Esophagus muscularis mucosa (tissue), 4 donors: ENCODE measurements around the gene TAF3.

Experiments used
- EP300 ChIP-seq: sonication (generic); formaldehyde crosslinking; IDR thresholded peaks from one replicate; pipeline ENCODE4 v1.6.1; 2017; ENCODE audit warnings: antibody characterized with exemption
- POLR2A ChIP-seq: fragments of 450-650 bp; IDR thresholded peaks from one replicate; pipeline ENCODE4 v1.6.1; 2017; ENCODE audit warnings: antibody characterized with exemption, moderate library complexity, mild to moderate bottlenecking, low read depth
- POLR2AphosphoS5 ChIP-seq, 2 donors: sonication (generic); formaldehyde crosslinking; IDR thresholded peaks; one replicate each; pipeline ENCODE4 v1.6.1; 2017; ENCODE audit warnings: antibody characterized with exemption in 2 of 2
- TF ChIP-seq, protein P1 (sequence below), 3 experiments: fragments of 200-600 bp in 2 of 3; fragments of 450-650 bp in 1 of 3; sonication (generic) in 2 of 3; IDR thresholded peaks; one replicate each; pipeline ENCODE4 v1.5.1; 2017 to 2019; ENCODE audit warnings: antibody characterized with exemption in 3 of 3, mild to moderate bottlenecking in 2 of 3, moderate library complexity in 1 of 3

DNA sequence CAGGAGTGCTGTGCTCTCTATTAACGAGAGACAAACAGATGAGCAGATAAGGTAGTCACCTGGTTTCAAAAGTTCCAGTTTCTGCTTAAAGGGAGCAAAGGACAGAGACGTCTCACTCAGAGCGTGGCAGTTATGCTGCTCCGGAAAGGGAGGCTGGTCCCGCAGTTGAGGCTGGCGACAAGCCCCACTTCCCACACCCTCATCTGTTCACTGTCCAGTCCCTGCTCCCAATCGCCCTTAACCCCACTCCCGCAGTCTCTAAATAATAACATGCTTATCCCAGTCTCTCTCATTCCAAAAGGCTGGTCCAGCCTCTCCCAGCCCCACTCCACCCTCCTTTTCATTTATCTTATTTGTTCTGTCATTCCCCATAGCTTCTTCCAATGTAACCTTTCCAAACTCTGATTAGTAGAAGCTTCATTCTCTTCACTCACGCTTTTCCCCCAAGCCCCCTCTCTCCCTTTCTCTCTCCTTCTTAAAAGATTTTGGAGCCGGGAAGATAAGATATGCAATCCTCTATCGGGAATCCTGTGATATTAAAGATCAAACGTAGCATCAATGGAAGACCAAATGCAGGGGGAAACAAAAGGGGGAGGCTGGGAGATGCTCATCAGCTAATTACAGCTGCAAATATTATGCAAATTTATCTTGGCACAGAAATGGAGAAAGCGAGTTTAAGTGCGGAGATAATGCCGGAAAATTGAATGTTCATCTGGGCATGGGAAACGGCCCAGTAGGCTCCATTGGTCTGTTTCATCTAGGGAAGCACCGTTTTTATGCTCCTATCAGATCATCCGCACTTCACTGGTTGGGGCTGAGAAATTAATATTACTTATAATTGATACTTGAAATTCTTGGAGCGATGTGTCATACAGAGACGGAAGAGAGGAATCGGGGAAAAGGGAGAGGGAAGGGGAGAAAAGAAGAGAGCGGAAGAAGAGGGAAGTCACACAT lies 219.9 kb downstream of the TAF3 start:
- TF ChIP-seq, protein P1, sequence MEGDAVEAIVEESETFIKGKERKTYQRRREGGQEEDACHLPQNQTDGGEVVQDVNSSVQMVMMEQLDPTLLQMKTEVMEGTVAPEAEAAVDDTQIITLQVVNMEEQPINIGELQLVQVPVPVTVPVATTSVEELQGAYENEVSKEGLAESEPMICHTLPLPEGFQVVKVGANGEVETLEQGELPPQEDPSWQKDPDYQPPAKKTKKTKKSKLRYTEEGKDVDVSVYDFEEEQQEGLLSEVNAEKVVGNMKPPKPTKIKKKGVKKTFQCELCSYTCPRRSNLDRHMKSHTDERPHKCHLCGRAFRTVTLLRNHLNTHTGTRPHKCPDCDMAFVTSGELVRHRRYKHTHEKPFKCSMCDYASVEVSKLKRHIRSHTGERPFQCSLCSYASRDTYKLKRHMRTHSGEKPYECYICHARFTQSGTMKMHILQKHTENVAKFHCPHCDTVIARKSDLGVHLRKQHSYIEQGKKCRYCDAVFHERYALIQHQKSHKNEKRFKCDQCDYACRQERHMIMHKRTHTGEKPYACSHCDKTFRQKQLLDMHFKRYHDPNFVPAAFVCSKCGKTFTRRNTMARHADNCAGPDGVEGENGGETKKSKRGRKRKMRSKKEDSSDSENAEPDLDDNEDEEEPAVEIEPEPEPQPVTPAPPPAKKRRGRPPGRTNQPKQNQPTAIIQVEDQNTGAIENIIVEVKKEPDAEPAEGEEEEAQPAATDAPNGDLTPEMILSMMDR (IDR thresholded peaks at IDR 0.05): no peak
- no peak for TF ChIP-seq POLR2A
- no peak for TF ChIP-seq POLR2AphosphoS5 (IDR thresholded peaks at IDR 0.05)
- TF ChIP-seq EP300: no peak
